Thoracic aorta (tissue), 2 donors: ENCODE measurements around the gene CHD1. TPM values are rescaled to one million over a fixed set of nuclear protein-coding genes. Genes with fewer than 3 reads are reported as not detected.

Experiments
- ATAC-seq: fragments of 150-250 bp; one replicate; pipeline ENCODE4 v1.8.0; 2017; ENCODE audit warnings: low read depth; ENCODE audit not compliant: insufficient number of reproducible peaks, low FRiP score
- DNase-seq: peaks from one replicate; pipeline ENCODE4 v3.0.0-alpha.2; 2020; ENCODE audit warnings: low spot score
- H3K27ac ChIP-seq, 2 donors: fragments of 200-600 bp; sonication (generic); 1 replicate in 1 of 2; 2 replicates in 1 of 2; pipeline ENCODE4 v1.5.1; 2016; ENCODE audit warnings: mild to moderate bottlenecking in 2 of 2, moderate library complexity in 2 of 2
- H3K27me3 ChIP-seq: fragments of 200-600 bp; sonication (generic); replicated peaks from 2 replicates; pipeline ENCODE4 v1.6.0; 2016; ENCODE audit warnings: mild to moderate bottlenecking; ENCODE audit not compliant: insufficient read depth
- H3K36me3 ChIP-seq: fragments of 200-600 bp; sonication (generic); one replicate; pipeline ENCODE4 v1.5.1; 2016
- H3K4me1 ChIP-seq, 2 donors: fragments of 200-600 bp; sonication (generic); 1 replicate in 1 of 2; 2 replicates in 1 of 2; pipeline versions ENCODE4 v1.5.1 to v1.6.0; 2016; ENCODE audit warnings: low read depth in 2 of 2, mild to moderate bottlenecking in 1 of 2; ENCODE audit not compliant: control insufficient read depth in 1 of 2
- H3K4me3 ChIP-seq: fragments of 200-600 bp; sonication (generic); 2 replicates; pipeline ENCODE4 v1.5.1; 2016; ENCODE audit warnings: mild to moderate bottlenecking
- H3K9me3 ChIP-seq: fragments of 200-600 bp; sonication (generic); 2 replicates; pipeline ENCODE4 v1.5.1; 2016
- total RNA-seq, 2 donors: library from RNA; depleted of rRNA; stranded (reverse); fragments of >200 nt; gene quantifications; one replicate each; pipeline versions ENCODE4 v1.1.0 to v1.2.3, GENCODE V29; 2016
- TF ChIP-seq, protein P1 (sequence below): fragments of 200-600 bp; sonication (generic); IDR thresholded peaks from one replicate; pipeline ENCODE4 v1.5.1; 2019; ENCODE audit warnings: antibody characterized with exemption

Gene CHD1
- total RNA-seq, 2 donors from 2014 or later, result 17.7 to 108 TPM

DNA sequence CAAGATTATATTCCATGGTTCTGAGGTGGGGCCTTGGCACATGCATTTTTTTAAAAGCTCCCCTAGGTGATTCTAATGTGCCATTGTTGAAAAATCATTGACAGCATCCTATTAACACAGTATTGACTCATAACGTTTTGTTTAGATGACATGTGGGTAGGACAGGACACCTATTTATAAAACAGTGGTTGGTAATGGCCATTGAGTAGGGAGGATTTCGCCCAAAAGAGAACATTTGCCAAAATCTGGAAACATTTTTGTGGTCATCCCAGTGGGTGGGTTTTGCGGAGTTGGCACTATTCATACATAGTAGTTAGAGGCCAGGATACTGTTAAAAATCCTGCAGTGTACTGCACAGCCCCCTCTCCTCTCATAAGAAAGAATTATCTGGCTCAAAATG, 6.4 kb upstream of the CHD1 start:
- Histone ChIP-seq H3K4me1 (peaks cover 20 to 44% of the 10 kb centered on the region in 2 donors), H3K27ac (no peak overlapping the region), H3K9me3 (no peaks in the 10 kb centered on the region), H3K27me3 (no peaks in the 10 kb centered on the region), H3K4me3 (no peak overlapping the region), H3K36me3 (no peaks in the 10 kb centered on the region)
- DNase-seq, result no peak
- no peak for ATAC-seq
- TF ChIP-seq, protein P1, sequence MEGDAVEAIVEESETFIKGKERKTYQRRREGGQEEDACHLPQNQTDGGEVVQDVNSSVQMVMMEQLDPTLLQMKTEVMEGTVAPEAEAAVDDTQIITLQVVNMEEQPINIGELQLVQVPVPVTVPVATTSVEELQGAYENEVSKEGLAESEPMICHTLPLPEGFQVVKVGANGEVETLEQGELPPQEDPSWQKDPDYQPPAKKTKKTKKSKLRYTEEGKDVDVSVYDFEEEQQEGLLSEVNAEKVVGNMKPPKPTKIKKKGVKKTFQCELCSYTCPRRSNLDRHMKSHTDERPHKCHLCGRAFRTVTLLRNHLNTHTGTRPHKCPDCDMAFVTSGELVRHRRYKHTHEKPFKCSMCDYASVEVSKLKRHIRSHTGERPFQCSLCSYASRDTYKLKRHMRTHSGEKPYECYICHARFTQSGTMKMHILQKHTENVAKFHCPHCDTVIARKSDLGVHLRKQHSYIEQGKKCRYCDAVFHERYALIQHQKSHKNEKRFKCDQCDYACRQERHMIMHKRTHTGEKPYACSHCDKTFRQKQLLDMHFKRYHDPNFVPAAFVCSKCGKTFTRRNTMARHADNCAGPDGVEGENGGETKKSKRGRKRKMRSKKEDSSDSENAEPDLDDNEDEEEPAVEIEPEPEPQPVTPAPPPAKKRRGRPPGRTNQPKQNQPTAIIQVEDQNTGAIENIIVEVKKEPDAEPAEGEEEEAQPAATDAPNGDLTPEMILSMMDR, result no peak

DNA sequence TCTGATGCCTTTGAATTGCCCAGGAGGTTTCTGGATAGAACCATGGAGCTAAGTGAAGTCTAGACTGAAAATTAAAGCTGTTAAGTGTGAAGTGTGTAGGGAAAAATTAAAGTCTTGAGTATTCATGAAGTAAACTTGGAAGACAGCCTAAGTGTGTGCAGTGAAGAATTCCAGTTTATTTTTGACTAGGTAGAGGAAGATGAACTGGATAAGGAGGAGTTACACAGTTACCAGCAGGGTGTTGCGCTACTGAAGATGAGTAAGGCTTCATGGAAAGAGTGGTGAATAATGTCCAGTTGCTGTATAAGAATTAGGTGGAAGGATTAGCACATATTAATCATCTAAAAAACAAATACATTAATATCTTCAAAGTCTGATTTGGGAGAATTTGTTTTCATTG, 5.7 kb upstream of the CHD1 start:
- Histone ChIP-seq H3K36me3 (no peaks in the 10 kb centered on the region), H3K4me1 (peaks cover 23 to 44% of the 10 kb centered on the region in 2 donors), H3K4me3 (no peak overlapping the region), H3K9me3 (no peaks in the 10 kb centered on the region), H3K27ac (no peak overlapping the region), H3K27me3 (no peaks in the 10 kb centered on the region)
- TF ChIP-seq, protein P1, result no peak
- no peak for DNase-seq
- no peak for ATAC-seq

DNA sequence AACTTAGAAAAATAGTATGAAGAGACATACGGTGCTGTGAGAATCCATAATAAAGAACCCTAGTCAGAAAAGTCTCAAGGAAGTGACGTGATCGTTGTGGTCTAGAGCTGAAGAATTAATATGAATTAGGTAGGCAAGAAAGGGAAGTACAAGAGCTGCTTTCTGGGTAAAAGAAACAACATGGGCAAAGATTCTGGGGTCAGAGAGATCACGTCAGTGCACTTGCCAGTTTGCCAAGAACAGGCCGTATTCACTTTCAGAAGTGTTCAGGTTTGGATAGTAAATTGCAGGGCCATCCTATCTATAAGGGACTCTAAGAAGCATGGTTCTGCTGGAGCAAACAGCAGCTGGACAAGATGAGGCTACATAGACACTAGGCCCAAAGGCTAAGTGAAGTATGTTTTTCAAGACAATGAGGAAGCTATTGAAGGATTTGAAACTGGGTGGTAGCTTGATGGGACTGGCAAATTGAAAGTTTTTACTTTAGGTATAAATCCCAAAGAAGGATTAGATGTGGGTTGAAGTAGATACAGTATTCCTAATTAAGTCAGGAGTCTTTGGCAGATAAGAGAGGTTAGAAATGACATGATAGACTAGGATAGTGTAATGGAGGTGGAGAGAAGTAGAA, 4.8 kb upstream of the CHD1 start:
- ATAC-seq (no peak), DNase-seq (no peak)
- H3K27me3 ChIP-seq, result no peaks in the 10 kb centered on the region
- H3K4me1 ChIP-seq, result peaks cover 20 to 38% of the 10 kb centered on the region in 2 donors
- TF ChIP-seq, protein P1, result no peak
- peak overlapping the region in 1 of 2 donors; percentile 26 for H3K27ac ChIP-seq
- H3K36me3 ChIP-seq, result no peaks in the 10 kb centered on the region
- H3K4me3 ChIP-seq, result no peak overlapping the region
- H3K9me3 ChIP-seq, result no peaks in the 10 kb centered on the region

DNA sequence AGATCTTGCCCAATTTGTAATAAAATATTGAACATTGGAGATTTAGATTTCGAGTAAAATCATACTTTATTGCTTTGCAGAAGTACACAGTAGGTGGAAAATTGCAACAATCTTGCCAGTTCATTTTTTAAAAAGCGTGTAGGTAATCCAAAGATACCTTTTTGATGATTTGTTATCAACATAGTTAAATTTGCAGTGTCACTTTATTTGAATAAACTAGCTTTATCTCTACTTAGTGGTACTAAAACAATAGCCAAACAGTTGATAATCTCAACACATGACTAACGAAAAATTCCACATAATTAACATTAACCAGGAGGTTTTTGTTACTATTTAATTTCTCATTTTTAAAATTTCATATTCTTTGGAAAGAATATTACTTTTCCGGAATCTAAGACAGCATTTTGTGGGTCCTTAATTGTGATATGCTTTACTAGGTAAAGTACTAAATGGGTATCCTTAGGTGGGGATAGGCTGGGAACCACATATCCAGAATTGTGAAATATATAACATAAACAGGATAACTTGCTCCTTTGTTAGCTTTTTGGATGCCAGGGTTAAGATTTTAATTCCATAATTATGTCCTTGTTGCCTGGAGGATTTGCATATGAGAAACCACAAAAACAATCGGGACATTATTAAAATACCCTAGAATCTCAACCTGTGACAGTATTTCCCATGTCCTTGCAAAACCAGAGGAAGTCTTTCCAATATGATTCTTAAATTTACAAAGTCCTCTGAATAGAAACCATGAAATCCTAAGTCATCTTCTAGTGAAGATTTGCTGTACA, 2.4 kb upstream of the CHD1 start:
- DNase-seq (no peak), ATAC-seq (no peak)
- no peaks in the 10 kb centered on the region for H3K36me3 ChIP-seq
- no peaks in the 10 kb centered on the region for H3K27me3 ChIP-seq
- no peak overlapping the region for H3K4me3 ChIP-seq
- H3K4me1 ChIP-seq, result peaks cover 16 to 36% of the 10 kb centered on the region in 2 donors
- H3K27ac ChIP-seq, result no peak overlapping the region
- TF ChIP-seq, protein P1, result no peak
- no peaks in the 10 kb centered on the region for H3K9me3 ChIP-seq

DNA sequence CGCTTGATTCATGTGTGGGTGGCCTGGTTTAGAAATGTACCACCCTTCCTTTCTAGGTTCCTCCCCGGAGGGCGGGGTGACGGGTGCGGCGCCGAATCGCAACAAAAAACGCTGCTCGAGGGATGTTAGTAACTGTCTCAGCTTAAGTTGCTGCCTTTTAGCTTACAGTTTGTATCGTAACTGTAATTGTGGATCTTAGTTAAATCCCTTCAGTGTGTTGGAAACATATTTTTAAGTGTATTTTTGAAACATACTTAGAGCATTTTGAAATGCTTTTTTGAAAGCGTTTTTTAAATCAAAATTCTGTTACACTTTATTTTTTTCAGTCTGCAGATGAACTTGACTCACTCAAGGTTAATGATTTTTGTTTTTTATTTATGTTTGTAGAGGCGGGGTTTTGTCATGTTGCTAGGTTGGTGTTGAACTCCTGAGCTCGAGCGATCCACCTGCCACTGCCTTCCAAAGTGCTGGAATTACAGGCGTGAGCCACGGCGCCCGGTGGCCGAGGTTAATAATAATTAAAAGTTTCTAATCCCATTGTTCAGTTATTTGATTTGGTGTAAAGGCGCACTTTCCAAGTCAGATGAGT, 997 bp upstream of the CHD1 start:
- H3K9me3 ChIP-seq, result no peaks in the 10 kb centered on the region
- no peaks in the 10 kb centered on the region for H3K36me3 ChIP-seq
- no peak for ATAC-seq
- TF ChIP-seq, protein P1, result no peak
- peaks cover 19 to 42% of the 10 kb centered on the region in 2 donors for H3K4me1 ChIP-seq
- no peaks in the 10 kb centered on the region for H3K27me3 ChIP-seq
- no peak for DNase-seq
- H3K27ac ChIP-seq, result peak overlapping the region; percentile 100
- H3K4me3 ChIP-seq, result peak overlapping the region; percentile 97
